Measurements from ENCODE around the gene ASTN1. TPM values are rescaled to one million over a fixed set of nuclear protein-coding genes. Genes with fewer than 3 reads are reported as not detected.

The ASTN1 gene
- total RNA-seq, 4 donors from 2014 or later: 0.11 to 0.33 (median 0.19) TPM

DNA sequence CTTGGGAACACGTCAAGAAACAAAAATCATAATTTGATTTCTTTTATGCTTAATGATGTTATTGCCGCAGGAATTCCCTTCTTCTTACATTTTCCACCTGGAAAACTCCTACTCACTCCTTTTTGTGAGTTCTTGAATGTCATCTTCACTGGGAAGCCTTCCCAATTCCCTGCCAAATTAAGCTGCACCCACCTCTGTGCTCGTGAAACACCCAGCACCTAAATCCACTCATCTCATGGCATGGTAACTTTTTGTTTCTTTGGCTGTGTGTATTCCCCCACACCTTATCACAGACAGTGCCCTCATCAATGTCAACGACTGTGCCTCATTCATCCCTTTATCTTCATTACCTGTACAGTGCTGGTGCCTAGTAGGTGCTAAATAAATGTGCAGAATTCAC is 45.6 kb downstream of the ASTN1 start:
- Histone ChIP-seq H3K4me1 (no peaks in the 10 kb centered on the region), H3K9me3 (no peaks in the 10 kb centered on the region), H3K36me3 (no peaks in the 10 kb centered on the region), H3K4me3 (replicated peaks in 1 of 3) (no peak overlapping the region), H3K27me3 (no peaks in the 10 kb centered on the region), H3K27ac (no peak overlapping the region)
- TF ChIP-seq, protein P1, sequence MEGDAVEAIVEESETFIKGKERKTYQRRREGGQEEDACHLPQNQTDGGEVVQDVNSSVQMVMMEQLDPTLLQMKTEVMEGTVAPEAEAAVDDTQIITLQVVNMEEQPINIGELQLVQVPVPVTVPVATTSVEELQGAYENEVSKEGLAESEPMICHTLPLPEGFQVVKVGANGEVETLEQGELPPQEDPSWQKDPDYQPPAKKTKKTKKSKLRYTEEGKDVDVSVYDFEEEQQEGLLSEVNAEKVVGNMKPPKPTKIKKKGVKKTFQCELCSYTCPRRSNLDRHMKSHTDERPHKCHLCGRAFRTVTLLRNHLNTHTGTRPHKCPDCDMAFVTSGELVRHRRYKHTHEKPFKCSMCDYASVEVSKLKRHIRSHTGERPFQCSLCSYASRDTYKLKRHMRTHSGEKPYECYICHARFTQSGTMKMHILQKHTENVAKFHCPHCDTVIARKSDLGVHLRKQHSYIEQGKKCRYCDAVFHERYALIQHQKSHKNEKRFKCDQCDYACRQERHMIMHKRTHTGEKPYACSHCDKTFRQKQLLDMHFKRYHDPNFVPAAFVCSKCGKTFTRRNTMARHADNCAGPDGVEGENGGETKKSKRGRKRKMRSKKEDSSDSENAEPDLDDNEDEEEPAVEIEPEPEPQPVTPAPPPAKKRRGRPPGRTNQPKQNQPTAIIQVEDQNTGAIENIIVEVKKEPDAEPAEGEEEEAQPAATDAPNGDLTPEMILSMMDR (IDR thresholded peaks at IDR 0.05): no peak
- no peak for TF ChIP-seq POLR2A (IDR thresholded peaks at IDR 0.05)
- DNase-seq: no peak
- WGBS, 2 donors: 82 to 86% methylated on average over 4 of the region's 4 CpGs
- intact Hi-C loops (cut with DNase I): no loop called here

DNA sequence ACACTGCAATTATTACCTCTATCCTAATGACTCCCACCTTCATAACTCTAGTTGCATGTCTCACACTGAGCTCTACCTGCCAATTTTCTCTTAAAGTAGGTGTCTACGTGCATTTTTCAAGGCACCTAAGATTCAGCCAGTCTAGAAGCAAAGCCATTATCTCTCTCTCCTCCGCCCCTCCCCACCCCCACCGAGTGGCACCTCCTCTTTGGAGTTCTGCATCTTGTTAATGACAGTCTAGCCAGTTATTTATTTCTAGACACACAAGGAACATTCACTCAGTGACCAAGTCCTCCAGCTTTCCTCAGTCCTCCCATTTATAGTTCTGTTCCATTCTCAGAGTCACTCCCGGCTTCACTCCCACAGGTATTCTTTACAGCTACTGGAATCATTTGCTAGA is 47.6 kb downstream of the ASTN1 start:
- no peak for DNase-seq
- no peaks in the 10 kb centered on the region for H3K36me3 ChIP-seq
- no peaks in the 10 kb centered on the region for H3K27me3 ChIP-seq
- intact Hi-C loops (cut with DNase I): no loop called here
- TF ChIP-seq, protein P1 (IDR thresholded peaks at IDR 0.05): no peak
- no peak for TF ChIP-seq POLR2A (IDR thresholded peaks at IDR 0.05)
- WGBS, 2 donors: 85% methylated on average over 4 of the region's 4 CpGs
- no peaks in the 10 kb centered on the region for H3K9me3 ChIP-seq
- no peaks in the 10 kb centered on the region for H3K4me1 ChIP-seq
- no peak overlapping the region for H3K4me3 ChIP-seq (replicated peaks in 1 of 3)
- H3K27ac ChIP-seq: no peak overlapping the region

DNA sequence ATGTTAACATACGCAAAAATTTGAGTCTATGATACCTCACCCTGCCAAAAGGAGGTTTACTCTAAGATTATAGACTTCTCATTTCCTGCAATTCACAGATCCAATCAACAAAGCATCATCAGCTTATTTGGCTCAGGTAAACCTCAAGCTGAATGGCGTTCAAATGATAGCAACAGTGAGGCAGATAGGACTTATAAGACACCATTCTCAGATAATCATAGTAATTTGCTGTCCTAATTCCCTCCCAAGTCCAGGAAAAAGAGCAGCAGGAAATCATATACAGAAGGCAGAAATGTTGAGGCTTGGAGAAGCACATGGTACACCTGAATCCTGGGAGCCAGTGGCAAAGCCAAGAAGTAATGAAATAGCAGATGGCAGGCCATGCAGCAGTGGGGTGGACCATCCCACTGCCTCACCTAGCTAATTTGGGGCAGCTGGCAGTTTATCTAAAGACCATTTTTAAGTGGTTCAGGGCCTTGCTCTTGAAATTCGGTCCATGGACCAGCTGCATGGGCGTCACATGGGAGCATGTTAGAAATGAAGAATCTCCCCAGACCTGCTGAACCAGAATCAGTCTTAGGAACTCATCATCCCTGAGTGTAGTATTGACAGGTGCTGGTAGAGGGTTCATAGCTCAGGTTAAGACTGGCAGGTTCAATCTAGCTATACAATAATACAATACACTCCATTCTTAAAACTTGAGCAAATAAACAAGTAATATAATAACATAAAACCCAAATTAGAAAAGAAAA is 57.7 kb downstream of the ASTN1 start:
- DNase-seq: no peak
- no peak overlapping the region for H3K4me3 ChIP-seq (replicated peaks in 1 of 3)
- H3K27ac ChIP-seq: no peak overlapping the region
- 73 to 80% methylated on average over 4 of the region's 4 CpGs for WGBS, 2 donors
- H3K36me3 ChIP-seq: no peaks in the 10 kb centered on the region
- intact Hi-C loops (cut with DNase I): no loop called here
- TF ChIP-seq, protein P1 (IDR thresholded peaks at IDR 0.05): no peak
- TF ChIP-seq POLR2A (IDR thresholded peaks at IDR 0.05): no peak
- no peaks in the 10 kb centered on the region for H3K9me3 ChIP-seq
- H3K27me3 ChIP-seq: no peaks in the 10 kb centered on the region
- no peaks in the 10 kb centered on the region for H3K4me1 ChIP-seq

DNA sequence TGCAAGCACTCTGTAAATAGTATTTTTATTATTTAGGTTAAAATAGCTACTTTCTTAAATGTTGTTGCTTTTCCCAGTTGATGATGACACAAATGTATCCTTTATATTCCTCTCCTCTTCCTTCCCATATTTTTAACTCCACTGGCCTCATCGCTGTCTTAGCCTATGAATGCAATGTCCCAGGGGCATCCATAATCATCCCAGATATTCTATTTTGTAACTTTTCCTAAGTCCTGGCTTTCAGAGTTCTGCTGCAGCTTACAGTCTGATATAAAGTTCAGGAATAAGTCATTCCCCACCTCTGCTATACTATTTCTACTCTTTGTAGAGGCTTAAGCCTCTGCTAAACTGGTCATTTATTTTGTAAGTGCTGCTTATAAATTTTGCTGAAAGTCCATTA is 58.3 kb downstream of the ASTN1 start:
- intact Hi-C loops (cut with DNase I): no loop called here
- Histone ChIP-seq H3K27me3 (no peaks in the 10 kb centered on the region), H3K4me1 (no peaks in the 10 kb centered on the region), H3K9me3 (no peaks in the 10 kb centered on the region), H3K36me3 (no peaks in the 10 kb centered on the region), H3K27ac (no peak overlapping the region), H3K4me3 (replicated peaks in 1 of 3) (no peak overlapping the region)
- 82 to 86% methylated on average over 1 of the region's 1 CpG for WGBS, 2 donors
- TF ChIP-seq, protein P1 (IDR thresholded peaks at IDR 0.05): no peak
- TF ChIP-seq POLR2A (IDR thresholded peaks at IDR 0.05): no peak
- no peak for DNase-seq

DNA sequence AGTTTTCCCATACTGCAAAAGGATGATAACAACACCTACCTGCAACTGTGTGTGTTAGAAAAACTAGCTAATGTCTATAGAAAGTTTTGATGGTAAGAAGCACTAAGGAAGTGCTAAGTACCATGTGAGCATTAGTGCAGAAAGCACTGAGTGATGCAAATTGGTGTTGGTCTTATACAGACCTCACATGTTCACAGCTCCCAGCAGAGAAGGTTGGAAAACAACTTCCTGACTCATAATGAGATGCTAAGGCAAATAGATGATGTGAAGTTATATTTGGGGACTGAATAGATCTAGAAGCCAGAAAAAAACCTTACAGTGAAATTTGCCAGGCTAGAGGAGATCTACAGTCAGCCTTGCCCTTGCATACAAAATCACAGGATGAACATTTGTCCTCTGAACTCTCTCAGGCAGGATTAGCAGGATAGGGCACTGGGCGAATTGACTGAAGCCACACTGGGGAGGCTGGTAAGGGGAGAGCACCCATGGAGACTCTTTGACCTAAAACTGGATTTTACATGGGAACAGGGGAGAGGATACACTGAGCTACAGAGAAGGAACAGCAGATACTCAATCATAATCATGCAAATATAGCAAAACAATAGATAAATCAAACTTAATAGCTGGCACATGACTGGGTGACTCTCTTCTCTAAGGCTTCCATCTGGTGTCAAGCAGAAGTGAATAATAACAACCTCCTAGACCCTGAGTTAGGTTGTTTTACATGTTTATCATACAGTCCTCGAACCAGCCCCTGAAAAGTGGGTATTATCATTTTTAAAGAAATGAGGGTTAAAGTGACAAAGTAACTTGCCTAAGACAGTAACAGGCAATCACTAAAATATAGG is 61.3 kb downstream of the ASTN1 start:
- Histone ChIP-seq H3K4me3 (replicated peaks in 1 of 3) (no peak overlapping the region), H3K36me3 (no peaks in the 10 kb centered on the region), H3K4me1 (no peaks in the 10 kb centered on the region), H3K9me3 (no peaks in the 10 kb centered on the region), H3K27me3 (no peaks in the 10 kb centered on the region), H3K27ac (no peak overlapping the region)
- no peak for DNase-seq
- 90% methylated on average over 2 of the region's 2 CpGs for WGBS, 2 donors
- intact Hi-C loops (cut with DNase I): no loop called here
- no peak for TF ChIP-seq POLR2A (IDR thresholded peaks at IDR 0.05)
- TF ChIP-seq, protein P1 (IDR thresholded peaks at IDR 0.05): no peak
